IMR-90 (cell line): ENCODE results near the gene HNRNPLL. TPM values are rescaled to one million over a fixed set of nuclear protein-coding genes. Genes with fewer than 3 reads are reported as not detected.

Source experiments
- ATAC-seq: fragments of 200-7000 bp; cut with Tn5 transposase; 2 replicates; pipeline ENCODE4 v1.9.1; 2020; ENCODE audit warnings: low read depth, mild to moderate bottlenecking, moderate library complexity
- BruUV-seq: library from RNA; stranded (reverse); fragments of 400-500 nt; replicated peaks from 2 replicates; lab custom pipeline; 2021; lab: Mats Ljungman, UMichigan
- CTCF ChIA-PET: fragments of 300-600 bp; formaldehyde crosslinking; extraction: SDS; loops from one replicate; lab custom pipeline; 2021; ENCODE audit warnings: antibody characterized with exemption; lab: Yijun Ruan, JAX
- POLR2A ChIA-PET: fragments of 300-600 bp; sonication (Branson Sonifier 250); formaldehyde crosslinking; loops from one replicate; lab custom pipeline; 2022; ENCODE audit warnings: antibody characterized with exemption; ENCODE audit not compliant: unreplicated experiment; lab: Charles Lee
- DNase-seq: peaks from one replicate; pipeline ENCODE4 v3.0.0; 2013
- H2AFZ ChIP-seq: replicated peaks from 2 replicates; pipeline ENCODE3; 2013; ENCODE audit warnings: low read length, mild to moderate bottlenecking; ENCODE audit not compliant: poor library complexity
- H2AK5ac ChIP-seq: 2 replicates; pipeline ENCODE4 v1.6.1; 2013; ENCODE audit warnings: low read depth, low read length, inconsistent platforms
- H2AK9ac ChIP-seq: replicated peaks from 2 replicates; pipeline ENCODE3; 2013; ENCODE audit warnings: mild to moderate bottlenecking, low read depth, low read length, moderate library complexity; ENCODE audit not compliant: poor library complexity
- H2BK120ac ChIP-seq: 2 replicates; pipeline ENCODE4 v1.6.1; 2013; ENCODE audit warnings: low read depth, low read length, inconsistent platforms
- H2BK15ac ChIP-seq: 3 replicates; pipeline ENCODE4 v1.6.1; 2013; ENCODE audit warnings: low read depth, low read length, inconsistent platforms
- H2BK20ac ChIP-seq: 2 replicates; pipeline ENCODE4 v1.6.1; 2013; ENCODE audit warnings: low read depth, mild to moderate bottlenecking, inconsistent platforms, low read length, moderate library complexity
- H2BK5ac ChIP-seq: 2 replicates; pipeline ENCODE4 v1.6.1; 2013; ENCODE audit warnings: mild to moderate bottlenecking, low read depth, low read length, inconsistent platforms; ENCODE audit not compliant: poor library complexity, severe bottlenecking
- H3K14ac ChIP-seq: replicated peaks from 2 replicates; pipeline ENCODE4 v1.6.1; 2013; ENCODE audit warnings: low read depth, low read length, inconsistent platforms
- H3K18ac ChIP-seq: 2 replicates; pipeline ENCODE4 v1.6.1; 2013; ENCODE audit warnings: low read depth, low read length, control low read depth
- H3K23ac ChIP-seq: 2 replicates; pipeline ENCODE4 v1.6.1; 2013; ENCODE audit warnings: low read depth, low read length, inconsistent platforms
- H3K27ac ChIP-seq: 2 replicates; pipeline ENCODE4 v1.5.1; 2013; ENCODE audit warnings: mild to moderate bottlenecking, control low read depth, low read length; ENCODE audit not compliant: insufficient read depth
- H3K27me3 ChIP-seq: 2 replicates; pipeline ENCODE4 v1.6.1; 2013; ENCODE audit warnings: low read length; ENCODE audit not compliant: control insufficient read depth, insufficient read depth
- H3K36me3 ChIP-seq: 2 replicates; pipeline ENCODE4 v1.6.1; 2013; ENCODE audit warnings: low read length, mixed read lengths; ENCODE audit not compliant: control insufficient read depth, insufficient read depth
- H3K4ac ChIP-seq: 2 replicates; pipeline ENCODE4 v1.6.1; 2013; ENCODE audit warnings: low read depth, low read length, inconsistent platforms
- H3K4me1 ChIP-seq: 2 replicates; pipeline ENCODE4 v1.6.1; 2013; ENCODE audit warnings: low read length, mixed read lengths; ENCODE audit not compliant: control insufficient read depth, insufficient read depth
- H3K4me2 ChIP-seq: 2 replicates; pipeline ENCODE4 v1.6.1; 2013; ENCODE audit warnings: low read depth, mild to moderate bottlenecking, control low read depth, low read length, moderate library complexity
- H3K4me3 ChIP-seq: 2 replicates; pipeline ENCODE4 v1.5.1; 2013; ENCODE audit warnings: low read depth, mild to moderate bottlenecking, control low read depth, low read length, moderate library complexity; ENCODE audit not compliant: insufficient read depth
- H3K56ac ChIP-seq: 2 replicates; pipeline ENCODE4 v1.6.1; 2013; ENCODE audit warnings: low read length, inconsistent platforms; ENCODE audit not compliant: insufficient read depth; ENCODE audit errors: extremely low read depth
- H3K79me1 ChIP-seq, 2 experiments: 2 replicates each; pipeline ENCODE4 v1.6.1; 2013; ENCODE audit warnings: low read length in 2 of 2, inconsistent platforms in 1 of 2, low read depth in 1 of 2
- H3K9ac ChIP-seq: 2 replicates; pipeline ENCODE4 v1.6.1; 2013; ENCODE audit warnings: low read depth, low read length, control low read depth
- H3K9me1 ChIP-seq: 2 replicates; pipeline ENCODE4 v1.6.1; 2013; ENCODE audit warnings: low read length, inconsistent platforms; ENCODE audit not compliant: insufficient read depth
- H3K9me3 ChIP-seq: 2 replicates; pipeline ENCODE4 v1.6.1; 2013; ENCODE audit warnings: low read length; ENCODE audit not compliant: control insufficient read depth, insufficient read depth
- H4K20me1 ChIP-seq: 2 replicates; pipeline ENCODE4 v1.6.1; 2013; ENCODE audit warnings: low read length, inconsistent platforms; ENCODE audit not compliant: insufficient read depth
- H4K5ac ChIP-seq: 2 replicates; pipeline ENCODE4 v1.6.1; 2013; ENCODE audit warnings: mild to moderate bottlenecking, low read depth, low read length, control low read depth
- H4K8ac ChIP-seq, 2 experiments: 2 replicates each; pipeline ENCODE4 v1.6.1; 2013; ENCODE audit warnings: low read depth in 2 of 2, low read length in 2 of 2, control low read depth in 1 of 2, inconsistent platforms in 1 of 2
- H4K91ac ChIP-seq: 2 replicates; pipeline ENCODE4 v1.6.1; 2013; ENCODE audit warnings: low read depth, low read length, inconsistent platforms; ENCODE audit not compliant: insufficient read depth
- CEBPB ChIP-seq: IDR thresholded peaks from 2 replicates; pipeline ENCODE4 v1.6.1; 2012; ENCODE audit warnings: low read depth, low read length, improper control_type of control experiment
- CHD1 ChIP-seq: IDR thresholded peaks from 2 replicates; pipeline ENCODE4 v1.6.1; 2012; ENCODE audit warnings: low read depth, low read length, improper control_type of control experiment
- FOS ChIP-seq: fragments of 150-350 bp; IDR thresholded peaks from 2 replicates; pipeline ENCODE4 v1.6.1; 2016; ENCODE audit warnings: low read depth, low read length
- MAFK ChIP-seq: IDR thresholded peaks from 2 replicates; pipeline ENCODE4 v1.6.1; 2012; ENCODE audit warnings: low read depth, low read length, improper control_type of control experiment
- MAZ ChIP-seq: IDR thresholded peaks from 2 replicates; pipeline ENCODE4 v1.6.1; 2012; ENCODE audit warnings: low read depth, mild to moderate bottlenecking, low read length, improper control_type of control experiment, moderate library complexity, borderline replicate concordance
- MXI1 ChIP-seq: IDR thresholded peaks from 2 replicates; pipeline ENCODE4 v1.6.1; 2012; ENCODE audit warnings: low read depth, mild to moderate bottlenecking, low read length, moderate library complexity, borderline replicate concordance
- NFE2L2 ChIP-seq: fragments of 150-350 bp; IDR thresholded peaks from 2 replicates; pipeline ENCODE4 v1.6.1; 2016; ENCODE audit warnings: low read depth, mild to moderate bottlenecking, low read length
- POLR2A ChIP-seq: IDR thresholded peaks from 2 replicates; pipeline ENCODE4 v1.6.1; 2012; ENCODE audit warnings: mild to moderate bottlenecking, low read depth, low read length
- RAD21 ChIP-seq: IDR thresholded peaks from 2 replicates; pipeline ENCODE4 v1.6.1; 2012; ENCODE audit warnings: low read length, improper control_type of control experiment
- RCOR1 ChIP-seq: IDR thresholded peaks from 2 replicates; pipeline ENCODE4 v1.6.1; 2012; ENCODE audit warnings: mild to moderate bottlenecking, low read length, improper control_type of control experiment; ENCODE audit not compliant: insufficient replicate concordance
- RFX5 ChIP-seq: IDR thresholded peaks from 2 replicates; pipeline ENCODE4 v1.8.0; 2012; ENCODE audit warnings: low read depth, mild to moderate bottlenecking, low read length, moderate library complexity
- SMC3 ChIP-seq: fragments of 150-350 bp; IDR thresholded peaks from 2 replicates; pipeline ENCODE4 v1.6.1; 2016; ENCODE audit warnings: low read depth, mild to moderate bottlenecking, antibody characterized with exemption, low read length, moderate library complexity
- WGBS, 2 experiments: methylation state at CpG; one replicate each; pipeline versions ENCODE4 v1.1.5 to v1.1.7; 2013; ENCODE audit warnings: missing lambda C conversion rate in 2 of 2; ENCODE audit not compliant: insufficient read length in 1 of 2; ENCODE audit errors: extremely low coverage in 2 of 2; 5-methylcytosine and 5-hydroxymethylcytosine counted together
- dilution Hi-C: fragments of 300-500 bp; cut with HindIII; formaldehyde crosslinking; loops from one replicate; pipeline ENCODE4 v1.14.3; 2018; ENCODE audit warnings: low sequenced_read_pairs; ENCODE audit not compliant: unreplicated experiment
- in situ Hi-C: fragments of 300-500 bp; cut with MboI; formaldehyde crosslinking; loops from 3 replicates; pipeline ENCODE4 v1.14.3; 2019; ENCODE audit warnings: low sequenced_read_pairs, inconsistent platforms, mixed read lengths
- intact Hi-C: fragments of 100-400 bp; cut with micrococcal nuclease; formaldehyde crosslinking; loops from 2 replicates; pipeline ENCODE4 v1.10.0; 2022
- polyA plus RNA-seq, 3 experiments: library from polyadenylated mRNA; depleted of rRNA; stranded (reverse); fragments of >200 nt; gene quantifications; 2 replicates each; pipeline ENCODE4 v1.2.3, GENCODE V29; 2012; ENCODE audit warnings: low replicate concordance in 1 of 3
- total RNA-seq: library from RNA; depleted of rRNA; stranded (reverse); fragments of >200 nt; gene quantifications from 2 replicates; pipeline ENCODE4 v1.2.3, GENCODE V29; 2012
- TF ChIP-seq, protein P1 (sequence below): conservative IDR thresholded peaks from 2 replicates; pipeline ENCODE4 v1.5.1; 2012; ENCODE audit warnings: mild to moderate bottlenecking, low read depth, low read length, improper control_type of control experiment
- TF ChIP-seq, protein P2 (sequence below): fragments of 150-350 bp; IDR thresholded peaks from 2 replicates; pipeline ENCODE4 v1.6.1; 2016; ENCODE audit warnings: low read depth, mild to moderate bottlenecking, low read length, moderate library complexity, borderline replicate concordance
- TF ChIP-seq, protein P3 (sequence below): fragments of 150-350 bp; IDR thresholded peaks from 2 replicates; pipeline ENCODE4 v1.6.1; 2017; ENCODE audit warnings: mild to moderate bottlenecking, antibody characterized with exemption, low read length, low read depth

HNRNPLL gene
- total and polyA plus RNA-seq, 2 of the 4 experiments (the other 2 are of a cell fraction), result 23.7 to 53.1 TPM

DNA sequence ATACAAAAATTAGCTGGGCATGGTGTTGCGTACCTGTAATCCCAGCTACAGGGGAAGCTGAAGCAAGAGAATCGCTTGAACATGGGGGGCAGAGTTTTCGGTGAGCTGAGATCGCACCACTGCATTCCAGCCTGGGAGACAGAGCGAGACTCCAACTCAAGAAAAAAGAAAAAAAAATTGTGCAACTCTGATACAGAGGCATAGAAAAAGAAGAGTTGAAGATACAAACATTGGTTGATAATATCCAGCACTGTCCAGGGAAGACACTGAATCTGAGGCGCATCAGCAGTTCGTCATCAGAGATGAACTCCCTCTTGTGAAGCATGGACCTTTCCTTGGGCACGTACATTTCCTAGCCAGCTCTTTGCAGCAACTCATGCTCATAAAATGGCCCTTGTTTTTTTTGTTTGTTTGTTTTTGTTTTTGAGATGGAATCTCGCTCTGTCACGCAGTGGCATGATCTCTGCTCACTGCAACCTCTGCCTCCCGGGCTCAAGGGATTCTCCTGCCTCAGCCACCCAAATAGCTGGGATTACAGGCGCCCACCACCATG is 46.5 kb upstream of the HNRNPLL start:
- Histone ChIP-seq H4K5ac (no peak overlapping the region), H3K56ac (no peak overlapping the region), H2BK5ac (no peak overlapping the region), H4K8ac (no peak overlapping the region), H3K4me1 (no peaks in the 10 kb centered on the region; the same call in 1 of the 2 replicates), H2BK120ac (no peak overlapping the region), H3K27me3 (peaks cover 2% of the 10 kb centered on the region), H3K4ac (no peak overlapping the region), H2AK9ac (no peak overlapping the region), H3K4me3 (no peak overlapping the region), H3K23ac (no peak overlapping the region), H3K14ac (no peak overlapping the region), H3K79me1 (no peaks in the 10 kb centered on the region), H2AK5ac (no peak overlapping the region), H3K36me3 (no peaks in the 10 kb centered on the region), H3K9ac (no peak overlapping the region), H3K4me2 (no peak overlapping the region), H4K91ac (no peak overlapping the region), H4K20me1 (no peaks in the 10 kb centered on the region), H2AFZ (no peak overlapping the region), H3K27ac (no peak overlapping the region), H2BK20ac (no peak overlapping the region), H3K9me3 (no peaks in the 10 kb centered on the region), H3K18ac (no peak overlapping the region), H2BK15ac (no peak overlapping the region), H3K9me1 (no peaks in the 10 kb centered on the region)
- dilution Hi-C loops (no loop called here), in situ Hi-C loops (no loop called here), intact Hi-C loops (no loop called here)
- POLR2A ChIA-PET, result no interaction called here
- no TSS peak for BruUV-seq
- TF ChIP-seq RFX5 (no peak), POLR2A (no peak), CHD1 (no peak), FOS (no peak), RAD21 (no peak), MAFK (no peak), SMC3 (no peak), RCOR1 (no peak), MAZ (no peak), CEBPB (no peak), MXI1 (no peak), NFE2L2 (no peak)
- TF ChIP-seq, protein P1, sequence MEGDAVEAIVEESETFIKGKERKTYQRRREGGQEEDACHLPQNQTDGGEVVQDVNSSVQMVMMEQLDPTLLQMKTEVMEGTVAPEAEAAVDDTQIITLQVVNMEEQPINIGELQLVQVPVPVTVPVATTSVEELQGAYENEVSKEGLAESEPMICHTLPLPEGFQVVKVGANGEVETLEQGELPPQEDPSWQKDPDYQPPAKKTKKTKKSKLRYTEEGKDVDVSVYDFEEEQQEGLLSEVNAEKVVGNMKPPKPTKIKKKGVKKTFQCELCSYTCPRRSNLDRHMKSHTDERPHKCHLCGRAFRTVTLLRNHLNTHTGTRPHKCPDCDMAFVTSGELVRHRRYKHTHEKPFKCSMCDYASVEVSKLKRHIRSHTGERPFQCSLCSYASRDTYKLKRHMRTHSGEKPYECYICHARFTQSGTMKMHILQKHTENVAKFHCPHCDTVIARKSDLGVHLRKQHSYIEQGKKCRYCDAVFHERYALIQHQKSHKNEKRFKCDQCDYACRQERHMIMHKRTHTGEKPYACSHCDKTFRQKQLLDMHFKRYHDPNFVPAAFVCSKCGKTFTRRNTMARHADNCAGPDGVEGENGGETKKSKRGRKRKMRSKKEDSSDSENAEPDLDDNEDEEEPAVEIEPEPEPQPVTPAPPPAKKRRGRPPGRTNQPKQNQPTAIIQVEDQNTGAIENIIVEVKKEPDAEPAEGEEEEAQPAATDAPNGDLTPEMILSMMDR, result no peak
- TF ChIP-seq, protein P2, sequence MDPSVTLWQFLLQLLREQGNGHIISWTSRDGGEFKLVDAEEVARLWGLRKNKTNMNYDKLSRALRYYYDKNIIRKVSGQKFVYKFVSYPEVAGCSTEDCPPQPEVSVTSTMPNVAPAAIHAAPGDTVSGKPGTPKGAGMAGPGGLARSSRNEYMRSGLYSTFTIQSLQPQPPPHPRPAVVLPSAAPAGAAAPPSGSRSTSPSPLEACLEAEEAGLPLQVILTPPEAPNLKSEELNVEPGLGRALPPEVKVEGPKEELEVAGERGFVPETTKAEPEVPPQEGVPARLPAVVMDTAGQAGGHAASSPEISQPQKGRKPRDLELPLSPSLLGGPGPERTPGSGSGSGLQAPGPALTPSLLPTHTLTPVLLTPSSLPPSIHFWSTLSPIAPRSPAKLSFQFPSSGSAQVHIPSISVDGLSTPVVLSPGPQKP, result no peak
- TF ChIP-seq, protein P3, sequence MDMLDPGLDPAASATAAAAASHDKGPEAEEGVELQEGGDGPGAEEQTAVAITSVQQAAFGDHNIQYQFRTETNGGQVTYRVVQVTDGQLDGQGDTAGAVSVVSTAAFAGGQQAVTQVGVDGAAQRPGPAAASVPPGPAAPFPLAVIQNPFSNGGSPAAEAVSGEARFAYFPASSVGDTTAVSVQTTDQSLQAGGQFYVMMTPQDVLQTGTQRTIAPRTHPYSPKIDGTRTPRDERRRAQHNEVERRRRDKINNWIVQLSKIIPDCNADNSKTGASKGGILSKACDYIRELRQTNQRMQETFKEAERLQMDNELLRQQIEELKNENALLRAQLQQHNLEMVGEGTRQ, result no peak
- ATAC-seq (no peak), DNase-seq (no peak)
- CTCF ChIA-PET, result interaction anchor here (0.6 kb wide), 1 partner anchor 15 kb away, joined by 3 read pairs; no protein-coding TSS in a partner anchor
- WGBS, 2 experiments, result 97% methylated on average over 6 of the region's 12 CpGs; no CpG with 5 or more reads in 1 of the 2 experiments
